ENCODE measurements around the gene PPP1R3G. TPM values are rescaled to one million over a fixed set of nuclear protein-coding genes. Genes with fewer than 3 reads are reported as not detected.
"Not testable (repeated sequence)": the region's sequence is repeated elsewhere in the genome, so short reads cannot be mapped to it uniquely, and the experiment has no call there.

PPP1R3G gene
- 1 to 10 TPM; 1.6 to 3.0 (median 2.6) TPM for polyA plus RNA-seq (ENCODE audit: insufficient read length in 3 of 3)
- long read RNA-seq, donor 1, full-length matches to known transcripts: 4 of 112 reads
- long read RNA-seq, donor 1, partial matches to known transcripts: 108 of 112 reads
- long read RNA-seq, donor 1, other reads (novel, unspliced or antisense): 0 of 112 reads
- long read RNA-seq, donor 2, full-length matches to known transcripts: 4 of 4 reads
- long read RNA-seq, donor 2, partial matches to known transcripts: 0 of 4 reads
- long read RNA-seq, donor 2, other reads (novel, unspliced or antisense): 0 of 4 reads
- long read RNA-seq, donor 3, full-length matches to known transcripts: 5 of 5 reads
- long read RNA-seq, donor 3, partial matches to known transcripts: 0 of 5 reads
- long read RNA-seq, donor 3, other reads (novel, unspliced or antisense): 0 of 5 reads
- long read RNA-seq, donor 4, full-length matches to known transcripts: 8 of 75 reads
- long read RNA-seq, donor 4, partial matches to known transcripts: 67 of 75 reads
- long read RNA-seq, donor 4, other reads (novel, unspliced or antisense): 0 of 75 reads
- long read RNA-seq, donor 5: 0 reads
- long read RNA-seq, donor 6, full-length matches to known transcripts: 7 of 7 reads
- long read RNA-seq, donor 6, partial matches to known transcripts: 0 of 7 reads
- long read RNA-seq, donor 6, other reads (novel, unspliced or antisense): 0 of 7 reads
- long read RNA-seq, donor 7, full-length matches to known transcripts: 5 of 5 reads
- long read RNA-seq, donor 7, partial matches to known transcripts: 0 of 5 reads
- long read RNA-seq, donor 7, other reads (novel, unspliced or antisense): 0 of 5 reads
- long read RNA-seq, donor 8: 0 reads
- long read RNA-seq, donor 9, full-length matches to known transcripts: 6 of 6 reads
- long read RNA-seq, donor 9, partial matches to known transcripts: 0 of 6 reads
- long read RNA-seq, donor 9, other reads (novel, unspliced or antisense): 0 of 6 reads
- long read RNA-seq, donor 10, full-length matches to known transcripts: 4 of 4 reads
- long read RNA-seq, donor 10, partial matches to known transcripts: 0 of 4 reads
- long read RNA-seq, donor 10, other reads (novel, unspliced or antisense): 0 of 4 reads
- long read RNA-seq, donor 11, full-length matches to known transcripts: 5 of 5 reads
- long read RNA-seq, donor 11, partial matches to known transcripts: 0 of 5 reads
- long read RNA-seq, donor 11, other reads (novel, unspliced or antisense): 0 of 5 reads
- long read RNA-seq, donor 12, full-length matches to known transcripts: 4 of 62 reads
- long read RNA-seq, donor 12, partial matches to known transcripts: 53 of 62 reads
- long read RNA-seq, donor 12, other reads (novel, unspliced or antisense): 5 of 62 reads
- long read RNA-seq, donor 13: 0 reads
- long read RNA-seq, donor 14, full-length matches to known transcripts: 5 of 123 reads
- long read RNA-seq, donor 14, partial matches to known transcripts: 28 of 123 reads
- long read RNA-seq, donor 14, other reads (novel, unspliced or antisense): 90 of 123 reads
- long read RNA-seq, donor 15, full-length matches to known transcripts: 3 of 3 reads
- long read RNA-seq, donor 15, partial matches to known transcripts: 0 of 3 reads
- long read RNA-seq, donor 15, other reads (novel, unspliced or antisense): 0 of 3 reads
- long read RNA-seq, donor 16, full-length matches to known transcripts: 9 of 9 reads
- long read RNA-seq, donor 16, partial matches to known transcripts: 0 of 9 reads
- long read RNA-seq, donor 16, other reads (novel, unspliced or antisense): 0 of 9 reads

- DNase-seq (ENCODE audit: extremely low read depth in 1 of 11, low read depth in 9 of 11, low spot score in 4 of 11): peak in 7 of 11 donors; percentile 43 to 48 (median 46)
Observed at GRCh38 chr6:5084781-5085647, at the start of gene PPP1R3G. Gene PPP1R3G, plus strand, starts transcription at chr6:5085341. Its CDS starts 145 bp downstream, at chr6:5085486.

GRCh38 chr6:5036269-5036668 lies 48.9 kb upstream of the PPP1R3G start:
- no peak for DNase-seq (ENCODE audit: extremely low read depth in 1 of 11, low read depth in 9 of 11, low spot score in 4 of 11)

- no peak for DNase-seq (ENCODE audit: extremely low read depth in 1 of 11, low read depth in 9 of 11, low spot score in 4 of 11)
Observed at GRCh38 chr6:5041955-5042354, 43.2 kb upstream of the PPP1R3G start.

GRCh38 chr6:5042436-5042835 lies 42.7 kb upstream of the PPP1R3G start:
- no peak for DNase-seq (ENCODE audit: extremely low read depth in 1 of 11, low read depth in 9 of 11, low spot score in 4 of 11)

- DNase-seq (ENCODE audit: extremely low read depth in 1 of 11, low read depth in 9 of 11, low spot score in 4 of 11): no peak
Observed at GRCh38 chr6:5044866-5045265, 40.3 kb upstream of the PPP1R3G start.

- DNase-seq (ENCODE audit: extremely low read depth in 1 of 11, low read depth in 9 of 11, low spot score in 4 of 11): no peak
Observed at GRCh38 chr6:5045416-5045815, 39.7 kb upstream of the PPP1R3G start.

DNA sequence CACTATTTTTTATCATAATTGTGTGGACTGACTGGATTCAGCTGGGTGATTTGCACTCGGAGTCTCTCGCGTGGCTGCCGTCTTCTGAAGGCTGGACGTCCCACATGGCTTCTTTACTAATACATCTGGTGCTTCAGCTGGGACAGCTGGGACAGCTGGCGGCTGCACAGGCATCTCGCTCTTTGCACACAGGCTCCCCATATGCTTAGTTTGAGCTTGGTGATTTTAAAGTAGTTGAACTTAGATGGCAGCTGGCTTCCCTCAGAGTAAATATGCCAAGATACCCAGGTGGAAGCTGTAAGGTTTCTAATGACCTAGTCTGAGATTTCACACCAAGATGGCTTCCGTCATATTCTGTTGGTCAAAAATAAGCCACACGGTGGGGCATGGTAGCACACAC lies 38.7 kb upstream of the PPP1R3G start:
- no peak for DNase-seq (ENCODE audit: extremely low read depth in 1 of 11, low read depth in 9 of 11, low spot score in 4 of 11)

- DNase-seq (ENCODE audit: extremely low read depth in 1 of 11, low read depth in 9 of 11, low spot score in 4 of 11): no peak
Observed at GRCh38 chr6:5050009-5050408, 35.1 kb upstream of the PPP1R3G start.

DNA sequence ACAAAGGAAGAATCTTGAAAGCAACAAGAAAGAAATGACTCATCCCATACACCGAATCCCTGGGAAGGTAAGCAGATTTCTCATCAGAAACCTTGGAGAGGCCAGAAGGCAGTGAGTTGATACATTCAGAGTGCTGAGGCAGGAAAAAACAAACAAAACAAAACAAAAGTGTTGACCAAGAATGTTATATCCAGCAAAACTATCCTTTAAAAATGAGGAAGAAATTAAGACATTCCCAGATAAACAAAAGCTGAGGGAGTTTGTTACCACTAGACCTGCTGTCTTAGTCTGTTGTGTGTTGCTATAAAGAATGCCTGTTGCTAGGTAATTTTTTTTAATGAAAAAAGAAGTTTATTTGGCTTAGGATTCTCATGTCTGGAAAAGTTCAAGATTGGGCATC lies 33.7 kb upstream of the PPP1R3G start:
- DNase-seq (ENCODE audit: extremely low read depth in 1 of 11, low read depth in 9 of 11, low spot score in 4 of 11): no peak

DNA sequence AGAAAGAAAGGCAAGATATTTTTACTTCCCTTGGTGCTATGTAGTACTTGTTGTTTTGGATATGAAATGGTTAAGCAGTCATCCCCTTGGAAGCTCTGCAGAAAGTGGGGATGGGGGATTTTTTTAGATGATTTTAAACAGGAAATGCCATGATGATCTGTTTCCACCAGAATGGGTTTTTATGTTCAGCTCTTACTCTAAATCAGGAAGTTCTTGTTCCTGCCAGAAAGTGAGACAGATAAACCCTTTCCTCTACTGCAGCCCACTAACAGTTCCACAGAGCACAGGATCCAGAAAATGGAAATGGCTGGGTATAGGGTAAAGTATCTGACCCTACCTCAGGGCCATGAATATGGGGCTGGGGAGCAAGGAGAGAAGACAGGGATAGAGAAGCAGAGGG lies 32.1 kb upstream of the PPP1R3G start:
- DNase-seq (ENCODE audit: extremely low read depth in 1 of 11, low read depth in 9 of 11, low spot score in 4 of 11): no peak

- no peak for DNase-seq (ENCODE audit: extremely low read depth in 1 of 11, low read depth in 9 of 11, low spot score in 4 of 11)
Observed at GRCh38 chr6:5053864-5054244, 31.3 kb upstream of the PPP1R3G start.

DNA sequence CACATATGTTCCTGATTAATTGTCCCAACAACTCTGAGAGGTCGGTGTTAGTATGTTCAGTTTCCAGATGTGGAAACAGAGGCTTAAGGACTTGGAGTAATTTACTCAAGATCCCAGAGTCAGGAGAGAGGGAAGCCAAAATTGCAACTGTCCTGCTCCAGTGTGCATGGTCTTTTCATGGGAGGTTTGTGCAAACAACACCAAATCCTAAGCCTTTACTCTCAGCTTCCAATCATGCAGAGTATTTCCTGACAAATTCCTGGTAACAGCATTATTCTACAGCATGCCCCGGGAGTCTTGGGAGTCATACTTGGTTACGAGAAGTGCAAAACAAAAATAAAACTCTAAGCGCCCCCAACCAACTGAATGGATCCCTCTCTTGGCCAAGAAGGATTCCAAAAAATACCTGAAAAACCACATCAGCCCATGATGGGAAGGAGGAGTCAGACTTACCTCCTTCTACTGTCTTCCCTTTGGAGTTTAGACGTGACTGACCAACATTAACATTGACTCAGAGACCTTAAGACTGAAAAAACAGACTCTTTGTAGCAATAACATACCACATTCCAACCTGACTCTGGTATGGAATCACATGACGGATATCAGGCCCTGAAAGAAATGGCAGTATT lies 30.8 kb upstream of the PPP1R3G start:
- DNase-seq (ENCODE audit: extremely low read depth in 1 of 11, low read depth in 9 of 11, low spot score in 4 of 11): no peak

DNA sequence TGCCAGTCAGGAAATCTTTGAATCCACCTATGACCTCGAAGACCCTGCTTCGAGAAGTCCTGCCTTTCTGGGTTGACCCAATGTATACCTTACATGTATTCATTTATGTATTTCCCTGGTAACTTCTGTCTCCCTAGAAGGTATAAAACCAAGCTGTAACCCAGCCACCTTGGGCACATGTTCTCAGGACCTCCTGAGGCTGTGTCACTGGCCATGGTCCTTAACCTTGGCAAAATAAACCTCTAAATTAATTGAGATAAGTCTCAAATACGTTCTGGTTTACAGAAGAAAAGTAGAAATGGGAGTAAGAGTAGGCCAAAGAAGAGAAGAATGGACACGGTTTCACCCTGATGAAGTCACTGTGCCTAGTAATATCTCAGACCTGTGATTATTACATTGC lies 30.0 kb upstream of the PPP1R3G start:
- no peak for DNase-seq (ENCODE audit: extremely low read depth in 1 of 11, low read depth in 9 of 11, low spot score in 4 of 11)

DNA sequence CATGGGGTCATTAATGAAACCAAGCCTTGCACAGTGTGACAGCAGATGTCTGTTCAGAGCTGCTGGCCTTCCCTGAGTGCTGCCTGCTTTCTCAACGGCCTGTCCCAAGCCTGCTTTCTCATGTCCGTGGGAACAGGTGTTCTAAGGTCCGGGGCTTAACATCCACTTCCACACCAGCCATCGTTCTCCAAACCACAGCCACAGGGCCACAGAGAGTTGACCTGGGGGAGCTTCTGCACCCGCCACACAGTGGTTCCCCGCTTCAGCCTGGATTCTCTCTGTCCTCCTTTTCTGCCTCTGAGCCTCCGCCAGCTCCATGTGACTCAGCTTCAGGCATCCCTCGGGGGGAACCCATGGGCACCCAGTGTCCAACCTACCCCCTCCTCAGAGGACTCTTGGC lies 26.9 kb upstream of the PPP1R3G start:
- DNase-seq (ENCODE audit: extremely low read depth in 1 of 11, low read depth in 9 of 11, low spot score in 4 of 11): no peak

DNA sequence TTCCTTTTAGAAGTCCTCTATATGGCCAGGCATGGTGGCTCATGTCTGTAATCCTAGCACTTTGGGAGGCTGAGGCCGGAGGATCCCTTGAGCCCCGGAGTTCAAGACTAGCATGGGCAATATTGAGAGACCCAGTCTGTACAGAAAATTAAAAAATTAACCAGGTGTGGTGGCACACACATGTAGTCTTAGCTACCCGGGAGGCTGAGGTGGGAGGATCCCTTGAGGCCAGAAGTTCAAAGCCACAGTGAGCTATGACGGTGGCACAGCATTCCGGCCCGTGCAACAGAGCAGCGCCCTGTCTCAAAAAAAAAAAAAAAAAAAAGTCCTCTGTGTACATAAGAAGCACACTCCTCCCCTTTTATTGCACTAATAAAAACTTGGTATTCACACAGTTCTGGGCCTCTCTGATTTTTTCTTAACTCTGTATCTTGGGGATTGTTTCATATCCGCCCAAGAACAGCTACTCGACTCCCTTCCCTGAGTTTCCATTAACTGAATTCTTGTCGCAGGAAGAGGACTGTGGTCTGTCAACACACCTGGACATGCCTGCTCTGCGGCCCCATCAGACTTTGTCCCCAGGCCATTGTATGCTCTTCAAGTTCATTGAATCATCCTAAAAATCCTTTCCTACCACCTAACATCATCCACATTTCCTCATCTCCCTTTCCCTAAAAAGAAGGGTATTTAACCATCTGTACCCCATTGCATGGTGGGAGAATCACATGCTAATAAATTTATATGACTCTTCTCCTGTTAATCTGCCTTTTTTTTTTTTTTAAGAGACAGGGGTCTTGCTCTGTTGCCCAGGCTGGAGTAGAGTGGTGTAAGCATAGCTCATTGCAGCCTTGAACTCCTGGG lies 25.9 kb upstream of the PPP1R3G start:
- DNase-seq (ENCODE audit: extremely low read depth in 1 of 11, low read depth in 9 of 11, low spot score in 4 of 11): no peak

DNA sequence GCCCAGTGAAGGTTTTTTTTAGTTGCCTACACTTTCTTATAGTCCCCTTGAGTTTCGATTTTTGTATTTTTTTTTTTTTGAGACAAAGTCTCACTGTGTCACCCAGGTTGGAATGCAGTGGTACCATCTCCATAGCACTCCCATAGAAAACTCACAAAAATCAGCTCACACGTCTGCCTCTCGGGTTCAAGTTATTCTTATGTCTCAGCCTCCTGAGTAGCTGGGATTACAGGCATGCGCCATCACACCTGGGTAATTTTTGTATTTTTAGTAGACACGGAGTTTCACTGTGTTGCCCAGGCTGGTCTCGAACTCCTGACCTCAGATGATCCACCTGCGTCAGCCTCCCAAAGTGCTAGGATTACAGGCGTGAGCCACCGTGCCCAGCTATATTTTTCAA lies 24.7 kb upstream of the PPP1R3G start:
- DNase-seq (ENCODE audit: extremely low read depth in 1 of 11, low read depth in 9 of 11, low spot score in 4 of 11): not testable (repeated sequence)
